Measurements from ENCODE around the gene WRAP53. TPM values are rescaled to one million over a fixed set of nuclear protein-coding genes. Genes with fewer than 3 reads are reported as not detected.

The WRAP53 gene
- total and polyA plus RNA-seq, 4 donors = 1.8 to 3.3 (median 2.6) TPM

DNA sequence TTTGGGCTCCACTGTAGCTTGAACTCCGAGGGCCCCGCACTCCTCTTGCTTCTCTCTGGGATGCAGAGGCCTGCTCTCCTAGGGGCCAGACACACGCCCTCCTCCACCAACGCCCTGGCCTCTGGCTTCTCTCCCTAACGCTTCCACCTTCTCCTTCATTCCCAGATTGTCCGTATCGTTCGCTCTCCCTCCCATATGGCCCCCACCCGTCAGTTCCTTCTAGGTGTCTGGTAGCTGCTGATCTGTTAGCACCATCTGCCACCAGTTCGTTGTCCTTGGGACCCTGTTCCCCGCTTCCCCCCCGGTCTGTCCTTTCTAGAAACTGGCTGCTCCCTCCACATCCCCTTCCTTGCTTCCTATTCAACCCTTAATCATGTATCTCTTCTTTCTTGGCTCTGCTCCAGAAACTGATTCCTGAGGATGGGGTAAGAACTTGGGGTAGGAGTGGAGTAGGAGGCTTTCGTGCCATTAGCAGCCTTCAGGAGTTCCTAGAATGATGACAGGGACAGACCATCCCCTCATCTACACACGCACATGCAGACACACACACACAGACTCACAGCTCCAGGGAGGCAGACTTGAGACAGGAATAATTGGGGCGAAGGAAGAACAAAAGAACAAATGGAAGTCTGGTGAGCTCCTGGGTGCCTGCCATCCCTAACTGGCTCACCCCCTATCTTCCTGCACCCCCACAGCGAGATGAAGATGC, 33.3 kb upstream of the WRAP53 start:
- Histone ChIP-seq H3K27ac (ENCODE audit: low read depth in 1 of 2, low read length in 2 of 2) (no peak overlapping the region), H3K9me3 (ENCODE audit: control insufficient read depth in 4 of 4, low read length in 3 of 4) (no peaks in the 10 kb centered on the region), H3K36me3 (ENCODE audit: control insufficient read depth in 4 of 4, insufficient read depth in 3 of 4, low read depth in 1 of 4, low read length in 3 of 4) (no peaks in the 10 kb centered on the region), H3K4me3 (ENCODE audit: low read depth in 1 of 3, low read length in 3 of 3) (no peak overlapping the region), H3K9ac (ENCODE audit: low read depth in 1 of 2, low read length in 2 of 2) (no peak overlapping the region), H3K4me1 (ENCODE audit: control insufficient read depth in 4 of 4, insufficient read depth in 4 of 4, low read length in 3 of 4) (peaks cover 4 to 17% (median 9%) of the 10 kb centered on the region in 4 donors), H3K27me3 (ENCODE audit: control insufficient read depth in 4 of 4, insufficient read depth in 4 of 4, low read length in 3 of 4) (no peaks in the 10 kb centered on the region)
- WGBS = 89% methylated on average over 16 of the region's 16 CpGs
- TF ChIP-seq GABPA (IDR thresholded peaks at IDR 0.05 in 1 of 2, conservative IDR thresholded peaks at IDR 0.05 in 1 of 2) (no peak), JUND (IDR thresholded peaks at IDR 0.05) (no peak), TAF1 (conservative IDR thresholded peaks at IDR 0.05) (no peak), YY1 (IDR thresholded peaks at IDR 0.05) (no peak), FOXA1 (IDR thresholded peaks at IDR 0.05) (no peak), HNF4A (conservative IDR thresholded peaks at IDR 0.05) (no peak), RAD21 (IDR thresholded peaks at IDR 0.05) (no peak), SP1 (IDR thresholded peaks at IDR 0.05) (no peak), EGR1 (IDR thresholded peaks at IDR 0.05; ENCODE audit: low read depth in 2 of 2) (no peak)
- TF ChIP-seq, protein P1, sequence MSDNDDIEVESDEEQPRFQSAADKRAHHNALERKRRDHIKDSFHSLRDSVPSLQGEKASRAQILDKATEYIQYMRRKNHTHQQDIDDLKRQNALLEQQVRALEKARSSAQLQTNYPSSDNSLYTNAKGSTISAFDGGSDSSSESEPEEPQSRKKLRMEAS (IDR thresholded peaks at IDR 0.05) = no peak
- TF ChIP-seq, protein P2, sequence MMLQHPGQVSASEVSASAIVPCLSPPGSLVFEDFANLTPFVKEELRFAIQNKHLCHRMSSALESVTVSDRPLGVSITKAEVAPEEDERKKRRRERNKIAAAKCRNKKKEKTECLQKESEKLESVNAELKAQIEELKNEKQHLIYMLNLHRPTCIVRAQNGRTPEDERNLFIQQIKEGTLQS (IDR thresholded peaks at IDR 0.05) = no peak
- DNase-seq (ENCODE audit: low spot score) = no peak

DNA sequence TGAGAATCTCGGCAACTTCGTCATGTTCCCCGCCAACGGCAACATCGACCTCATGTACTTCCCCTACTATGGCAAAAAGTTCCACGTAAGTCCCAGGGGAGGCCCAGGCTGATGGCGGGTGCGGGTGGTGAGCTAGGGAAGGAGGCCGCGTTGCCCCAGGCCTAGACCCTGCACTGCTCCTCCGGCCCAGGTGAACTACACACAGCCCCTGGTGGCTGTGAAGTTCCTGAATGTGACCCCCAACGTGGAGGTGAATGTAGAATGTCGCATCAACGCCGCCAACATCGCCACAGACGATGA, 32.8 kb upstream of the WRAP53 start:
- WGBS = 96% methylated on average over 17 of the region's 17 CpGs
- no peaks in the 10 kb centered on the region for H3K27me3 ChIP-seq (ENCODE audit: control insufficient read depth in 4 of 4, insufficient read depth in 4 of 4, low read length in 3 of 4)

More for the DNA sequence above, 32.8 kb upstream of the WRAP53 start:
- Histone ChIP-seq H3K9ac (ENCODE audit: low read depth in 1 of 2, low read length in 2 of 2) (no peak overlapping the region), H3K27ac (ENCODE audit: low read depth in 1 of 2, low read length in 2 of 2) (no peak overlapping the region), H3K9me3 (ENCODE audit: control insufficient read depth in 4 of 4, low read length in 3 of 4) (no peaks in the 10 kb centered on the region), H3K4me1 (ENCODE audit: control insufficient read depth in 4 of 4, insufficient read depth in 4 of 4, low read length in 3 of 4) (peaks cover 4 to 12% (median 7%) of the 10 kb centered on the region in 4 donors), H3K4me3 (ENCODE audit: low read depth in 1 of 3, low read length in 3 of 3) (no peak overlapping the region), H3K36me3 (ENCODE audit: control insufficient read depth in 4 of 4, insufficient read depth in 3 of 4, low read depth in 1 of 4, low read length in 3 of 4) (no peaks in the 10 kb centered on the region)
- TF ChIP-seq FOXA1 (IDR thresholded peaks at IDR 0.05) = no peak
- no peak for TF ChIP-seq JUND (IDR thresholded peaks at IDR 0.05)
- no peak for TF ChIP-seq YY1 (IDR thresholded peaks at IDR 0.05)
- TF ChIP-seq GABPA (IDR thresholded peaks at IDR 0.05 in 1 of 2, conservative IDR thresholded peaks at IDR 0.05 in 1 of 2) = no peak
- TF ChIP-seq, protein P2 (IDR thresholded peaks at IDR 0.05) = no peak
- TF ChIP-seq, protein P1 (IDR thresholded peaks at IDR 0.05) = no peak
- no peak for TF ChIP-seq HNF4G (IDR thresholded peaks at IDR 0.05)
- TF ChIP-seq, protein P3, sequence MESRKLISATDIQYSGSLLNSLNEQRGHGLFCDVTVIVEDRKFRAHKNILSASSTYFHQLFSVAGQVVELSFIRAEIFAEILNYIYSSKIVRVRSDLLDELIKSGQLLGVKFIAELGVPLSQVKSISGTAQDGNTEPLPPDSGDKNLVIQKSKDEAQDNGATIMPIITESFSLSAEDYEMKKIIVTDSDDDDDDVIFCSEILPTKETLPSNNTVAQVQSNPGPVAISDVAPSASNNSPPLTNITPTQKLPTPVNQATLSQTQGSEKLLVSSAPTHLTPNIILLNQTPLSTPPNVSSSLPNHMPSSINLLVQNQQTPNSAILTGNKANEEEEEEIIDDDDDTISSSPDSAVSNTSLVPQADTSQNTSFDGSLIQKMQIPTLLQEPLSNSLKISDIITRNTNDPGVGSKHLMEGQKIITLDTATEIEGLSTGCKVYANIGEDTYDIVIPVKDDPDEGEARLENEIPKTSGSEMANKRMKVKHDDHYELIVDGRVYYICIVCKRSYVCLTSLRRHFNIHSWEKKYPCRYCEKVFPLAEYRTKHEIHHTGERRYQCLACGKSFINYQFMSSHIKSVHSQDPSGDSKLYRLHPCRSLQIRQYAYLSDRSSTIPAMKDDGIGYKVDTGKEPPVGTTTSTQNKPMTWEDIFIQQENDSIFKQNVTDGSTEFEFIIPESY (IDR thresholded peaks at IDR 0.05) = no peak
- TF ChIP-seq, protein P4, sequence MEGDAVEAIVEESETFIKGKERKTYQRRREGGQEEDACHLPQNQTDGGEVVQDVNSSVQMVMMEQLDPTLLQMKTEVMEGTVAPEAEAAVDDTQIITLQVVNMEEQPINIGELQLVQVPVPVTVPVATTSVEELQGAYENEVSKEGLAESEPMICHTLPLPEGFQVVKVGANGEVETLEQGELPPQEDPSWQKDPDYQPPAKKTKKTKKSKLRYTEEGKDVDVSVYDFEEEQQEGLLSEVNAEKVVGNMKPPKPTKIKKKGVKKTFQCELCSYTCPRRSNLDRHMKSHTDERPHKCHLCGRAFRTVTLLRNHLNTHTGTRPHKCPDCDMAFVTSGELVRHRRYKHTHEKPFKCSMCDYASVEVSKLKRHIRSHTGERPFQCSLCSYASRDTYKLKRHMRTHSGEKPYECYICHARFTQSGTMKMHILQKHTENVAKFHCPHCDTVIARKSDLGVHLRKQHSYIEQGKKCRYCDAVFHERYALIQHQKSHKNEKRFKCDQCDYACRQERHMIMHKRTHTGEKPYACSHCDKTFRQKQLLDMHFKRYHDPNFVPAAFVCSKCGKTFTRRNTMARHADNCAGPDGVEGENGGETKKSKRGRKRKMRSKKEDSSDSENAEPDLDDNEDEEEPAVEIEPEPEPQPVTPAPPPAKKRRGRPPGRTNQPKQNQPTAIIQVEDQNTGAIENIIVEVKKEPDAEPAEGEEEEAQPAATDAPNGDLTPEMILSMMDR (IDR thresholded peaks at IDR 0.05; ENCODE audit: low read depth, low read length, missing input control) = no peak
- TF ChIP-seq, protein P5, sequence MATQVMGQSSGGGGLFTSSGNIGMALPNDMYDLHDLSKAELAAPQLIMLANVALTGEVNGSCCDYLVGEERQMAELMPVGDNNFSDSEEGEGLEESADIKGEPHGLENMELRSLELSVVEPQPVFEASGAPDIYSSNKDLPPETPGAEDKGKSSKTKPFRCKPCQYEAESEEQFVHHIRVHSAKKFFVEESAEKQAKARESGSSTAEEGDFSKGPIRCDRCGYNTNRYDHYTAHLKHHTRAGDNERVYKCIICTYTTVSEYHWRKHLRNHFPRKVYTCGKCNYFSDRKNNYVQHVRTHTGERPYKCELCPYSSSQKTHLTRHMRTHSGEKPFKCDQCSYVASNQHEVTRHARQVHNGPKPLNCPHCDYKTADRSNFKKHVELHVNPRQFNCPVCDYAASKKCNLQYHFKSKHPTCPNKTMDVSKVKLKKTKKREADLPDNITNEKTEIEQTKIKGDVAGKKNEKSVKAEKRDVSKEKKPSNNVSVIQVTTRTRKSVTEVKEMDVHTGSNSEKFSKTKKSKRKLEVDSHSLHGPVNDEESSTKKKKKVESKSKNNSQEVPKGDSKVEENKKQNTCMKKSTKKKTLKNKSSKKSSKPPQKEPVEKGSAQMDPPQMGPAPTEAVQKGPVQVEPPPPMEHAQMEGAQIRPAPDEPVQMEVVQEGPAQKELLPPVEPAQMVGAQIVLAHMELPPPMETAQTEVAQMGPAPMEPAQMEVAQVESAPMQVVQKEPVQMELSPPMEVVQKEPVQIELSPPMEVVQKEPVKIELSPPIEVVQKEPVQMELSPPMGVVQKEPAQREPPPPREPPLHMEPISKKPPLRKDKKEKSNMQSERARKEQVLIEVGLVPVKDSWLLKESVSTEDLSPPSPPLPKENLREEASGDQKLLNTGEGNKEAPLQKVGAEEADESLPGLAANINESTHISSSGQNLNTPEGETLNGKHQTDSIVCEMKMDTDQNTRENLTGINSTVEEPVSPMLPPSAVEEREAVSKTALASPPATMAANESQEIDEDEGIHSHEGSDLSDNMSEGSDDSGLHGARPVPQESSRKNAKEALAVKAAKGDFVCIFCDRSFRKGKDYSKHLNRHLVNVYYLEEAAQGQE (IDR thresholded peaks at IDR 0.05) = no peak
- no peak for TF ChIP-seq TAF1 (conservative IDR thresholded peaks at IDR 0.05)
- no peak for TF ChIP-seq FOXA2 (IDR thresholded peaks at IDR 0.05)
- DNase-seq (ENCODE audit: low spot score) = no peak

Data from liver (tissue), 9 donors.